HG02571 (cell line): ENCODE data around the gene NAALAD2.
"Not testable (repeated sequence)": the region's sequence is repeated elsewhere in the genome, so short reads cannot be mapped to it uniquely, and the experiment has no call there.

Experiments used
- ATAC-seq: cut with Tn5 transposase; IDR thresholded peaks from one replicate; pipeline ENCODE4 v1.9.1; 2021; ENCODE audit warnings: mild to moderate bottlenecking, moderate library complexity; ENCODE audit not compliant: unreplicated experiment

NAALAD2 gene

DNA sequence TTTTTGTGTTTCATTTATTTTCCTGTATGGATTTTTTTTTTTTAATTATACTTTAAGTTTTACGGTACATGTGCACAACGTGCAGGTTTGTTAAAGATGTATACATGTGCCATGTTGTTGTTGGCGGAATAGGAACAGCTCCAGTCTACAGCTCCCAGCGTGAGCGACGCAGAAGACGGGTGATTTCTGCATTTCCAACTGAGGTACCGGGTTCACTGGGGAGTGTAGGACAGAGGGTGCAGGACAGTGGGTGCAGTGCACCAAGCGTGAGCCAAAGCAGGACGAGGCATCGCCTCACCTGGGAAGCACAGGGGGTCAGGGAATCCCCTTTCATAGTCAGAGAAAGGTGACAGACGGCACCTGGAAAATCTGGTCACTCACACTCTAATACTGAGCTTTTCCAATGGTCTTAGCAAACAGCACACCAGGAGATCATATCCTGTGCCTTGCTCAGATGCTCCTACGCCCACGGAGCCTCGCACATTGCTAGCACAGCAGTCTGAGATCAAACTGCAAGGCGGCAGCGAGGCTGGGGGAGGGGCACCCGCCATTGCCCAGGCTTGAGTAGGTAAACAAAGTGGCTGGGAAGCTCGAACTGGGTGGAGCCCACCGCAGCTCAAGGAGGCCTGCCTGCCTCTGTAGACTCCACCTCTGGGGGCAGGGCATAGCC is 105.6 kb downstream of the NAALAD2 start:
- ATAC-seq = not testable (repeated sequence)

DNA sequence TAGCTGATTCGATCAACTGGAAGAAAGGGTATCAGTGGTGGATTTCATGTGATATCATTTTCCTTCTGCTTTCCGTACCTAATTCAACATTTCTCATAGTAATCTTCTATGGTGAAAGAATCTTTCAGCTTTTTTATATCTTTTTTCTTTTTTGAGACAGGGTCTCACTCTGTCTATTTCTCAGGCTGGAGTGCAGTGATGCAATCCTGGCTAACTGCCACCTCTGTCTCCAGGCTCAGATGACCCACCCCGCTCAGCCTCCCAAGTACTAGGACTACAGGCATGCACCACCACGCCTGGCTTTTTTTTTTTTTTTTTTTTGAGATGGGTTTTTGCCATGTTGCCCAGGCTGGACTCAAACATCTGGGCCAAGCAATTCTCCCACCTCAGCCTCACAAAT is 107.0 kb downstream of the NAALAD2 start:
- no peak for ATAC-seq
